Bone marrow (tissue), 2 donors: Measurements from ENCODE around the gene MDFIC.

Experiments used
- DNase-seq, 2 donors: peaks; one replicate each; lab custom pipeline; 2025; lab: John Stamatoyannopoulos, UW

MDFIC gene

DNA sequence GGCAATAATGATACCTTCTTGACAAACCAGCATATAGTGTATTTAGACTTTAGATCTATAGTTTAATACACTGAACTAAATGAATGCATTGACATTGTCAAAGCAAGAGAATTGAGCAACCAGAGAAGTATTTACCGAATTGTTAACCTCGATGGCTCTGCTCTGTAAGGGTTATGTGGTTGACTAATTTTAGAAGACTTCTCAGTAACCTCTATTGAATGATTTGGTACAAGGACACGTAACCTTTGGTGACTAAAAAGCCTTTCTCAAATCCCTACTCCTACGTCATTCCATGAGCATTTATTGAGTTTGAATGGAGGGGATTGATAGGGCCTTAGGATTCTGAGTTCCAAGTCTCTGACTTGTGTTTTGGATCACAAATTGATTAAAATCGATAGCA lies 67.6 kb downstream of the MDFIC start:
- DNase-seq = no peak

DNA sequence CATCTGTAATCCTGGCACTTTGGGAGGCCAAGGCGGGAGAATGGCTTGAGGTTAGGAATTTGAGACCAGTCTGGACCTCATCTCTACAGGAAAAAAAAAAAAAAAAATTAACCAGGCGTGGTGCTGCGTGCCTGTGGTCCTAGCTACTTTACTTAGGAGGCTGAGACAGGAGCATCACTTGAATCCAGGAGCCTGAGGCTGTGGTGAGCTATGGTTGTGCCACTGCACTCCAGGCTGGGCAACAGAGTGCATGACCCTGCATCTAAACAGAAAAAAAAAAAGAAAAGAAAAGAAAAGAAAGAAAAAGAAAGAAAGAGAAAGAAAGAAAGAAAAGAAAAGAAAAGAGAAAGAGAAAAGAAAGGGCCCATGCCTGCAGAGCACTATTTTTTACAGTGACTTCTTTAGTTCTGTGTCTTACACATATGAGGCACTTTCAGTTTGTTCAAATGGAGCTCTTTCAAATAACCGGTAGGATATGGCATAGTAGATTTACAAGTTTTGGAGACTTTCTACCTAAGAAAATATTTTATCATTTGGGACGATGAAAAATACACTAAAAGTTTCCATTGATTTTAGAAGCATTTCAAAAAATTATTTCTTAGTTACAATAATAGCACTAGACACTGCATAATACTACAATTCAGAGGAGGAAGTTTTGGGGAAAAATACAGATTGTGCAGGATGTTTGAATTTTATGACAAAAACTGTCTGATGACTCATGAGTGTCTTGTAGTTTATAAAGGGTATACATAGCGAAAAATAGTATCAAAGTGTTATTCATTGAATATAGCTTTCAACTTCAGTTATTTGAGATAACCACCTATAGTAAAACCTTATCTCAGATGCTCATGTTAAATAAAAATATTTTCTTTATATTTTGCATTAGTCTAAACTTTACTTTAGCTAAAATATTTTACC lies 75.9 kb downstream of the MDFIC start:
- no peak for DNase-seq

DNA sequence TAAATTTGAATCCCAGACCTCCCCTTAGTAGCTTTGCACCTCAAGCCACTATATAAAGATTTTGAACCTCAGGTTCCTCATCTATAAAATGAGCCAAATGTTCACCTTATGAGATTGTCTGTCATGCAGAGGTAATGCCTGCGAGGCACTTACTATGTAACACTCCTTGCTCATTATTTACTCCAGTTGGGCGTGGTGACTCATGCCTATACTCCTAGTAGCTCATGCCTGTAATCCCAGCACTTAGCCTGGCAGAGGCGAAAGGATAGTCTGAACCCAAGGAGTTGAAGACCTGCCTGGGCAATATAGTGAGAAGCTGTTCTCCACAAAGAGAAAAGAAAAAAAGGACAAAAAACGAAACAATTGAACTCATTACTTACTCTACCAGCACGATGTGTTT lies 82.2 kb downstream of the MDFIC start:
- DNase-seq = no peak

DNA sequence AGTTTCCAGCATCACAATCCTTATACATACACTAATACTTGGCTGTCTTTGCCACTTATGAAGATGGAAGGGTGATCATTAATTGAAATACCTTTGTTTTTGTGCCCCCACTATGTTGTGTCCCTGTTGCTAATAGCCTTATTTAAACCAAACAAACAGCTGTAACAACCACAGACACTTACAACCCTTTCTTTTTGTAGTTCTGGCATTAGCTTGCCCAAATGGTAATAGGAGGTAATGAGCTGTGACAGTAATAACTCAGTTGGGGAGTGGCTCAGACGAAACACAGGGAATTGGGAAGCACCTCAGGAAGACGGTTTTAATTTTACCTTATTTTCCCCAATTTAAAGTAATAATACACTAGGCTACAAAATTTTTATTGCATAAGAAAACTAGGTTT lies 83.4 kb downstream of the MDFIC start:
- DNase-seq = no peak

DNA sequence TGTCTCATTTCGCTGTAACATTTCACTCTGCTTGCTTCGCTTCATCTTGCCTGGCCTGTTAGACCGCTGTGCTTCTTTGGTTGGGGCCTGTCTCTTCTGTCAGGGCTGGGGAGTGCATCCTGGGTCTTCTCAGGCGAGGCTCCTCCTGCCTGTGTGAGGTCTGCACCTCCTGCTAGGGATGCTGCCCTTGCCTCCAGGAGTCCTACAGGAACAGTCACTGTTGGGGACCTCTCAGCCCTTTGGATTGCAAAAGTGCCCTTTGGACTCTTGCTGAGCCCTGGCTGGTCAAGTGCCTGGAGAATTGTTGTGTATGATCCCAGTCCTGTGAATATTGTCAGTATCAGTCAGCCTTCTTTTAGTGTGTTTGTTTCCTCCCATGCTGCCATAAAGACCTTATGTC lies 84.1 kb downstream of the MDFIC start:
- DNase-seq = no peak

DNA sequence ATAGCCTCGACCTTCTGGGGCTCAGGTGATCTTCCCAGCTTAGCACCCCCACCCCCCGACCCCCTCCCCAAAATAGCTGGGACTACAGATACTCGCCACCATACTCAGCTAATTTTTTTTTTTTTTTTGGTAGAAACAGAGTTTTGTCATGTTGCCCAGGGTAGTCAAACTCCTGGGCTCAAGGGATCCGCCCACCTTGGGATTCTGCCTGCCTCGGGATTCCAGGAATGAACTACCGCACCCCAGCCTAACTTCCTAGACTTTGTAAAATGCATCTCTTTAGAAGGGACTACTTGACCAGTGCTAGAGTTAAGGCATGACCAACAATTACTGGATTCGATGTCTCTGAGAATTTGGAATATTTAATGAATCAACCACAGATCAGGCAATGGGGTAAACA lies 85.9 kb downstream of the MDFIC start:
- DNase-seq = no peak

DNA sequence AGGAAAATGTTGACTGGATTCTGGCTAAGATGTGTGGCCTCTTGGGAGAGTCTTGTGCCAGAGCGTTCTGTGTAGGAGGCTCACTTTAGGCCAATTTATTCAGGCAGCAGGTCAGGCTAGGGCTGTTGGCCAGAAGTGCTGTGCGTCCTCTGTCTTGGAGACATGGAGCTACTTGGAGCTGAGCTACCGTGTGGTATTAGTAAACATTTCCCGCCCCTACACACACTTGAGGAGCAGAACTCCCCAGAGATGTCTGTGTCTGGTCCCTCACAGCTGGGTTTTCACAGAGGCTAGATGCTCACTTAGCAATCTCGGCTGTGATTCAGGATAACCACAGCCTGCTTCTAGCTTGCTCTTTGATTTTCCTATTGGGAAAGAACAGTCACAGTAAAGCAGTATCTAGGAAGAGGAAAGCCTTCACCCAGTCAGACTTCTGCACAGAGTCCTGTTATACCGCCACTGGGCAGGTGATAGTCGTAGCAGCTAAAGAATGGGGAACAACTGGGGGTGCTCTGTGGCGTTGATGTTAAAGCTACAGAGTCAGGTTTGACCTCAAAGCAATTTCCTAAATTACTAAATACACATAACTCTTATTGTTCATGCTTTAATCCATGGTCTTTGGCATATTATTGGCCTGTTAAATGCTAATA lies 86.7 kb downstream of the MDFIC start:
- no peak for DNase-seq

DNA sequence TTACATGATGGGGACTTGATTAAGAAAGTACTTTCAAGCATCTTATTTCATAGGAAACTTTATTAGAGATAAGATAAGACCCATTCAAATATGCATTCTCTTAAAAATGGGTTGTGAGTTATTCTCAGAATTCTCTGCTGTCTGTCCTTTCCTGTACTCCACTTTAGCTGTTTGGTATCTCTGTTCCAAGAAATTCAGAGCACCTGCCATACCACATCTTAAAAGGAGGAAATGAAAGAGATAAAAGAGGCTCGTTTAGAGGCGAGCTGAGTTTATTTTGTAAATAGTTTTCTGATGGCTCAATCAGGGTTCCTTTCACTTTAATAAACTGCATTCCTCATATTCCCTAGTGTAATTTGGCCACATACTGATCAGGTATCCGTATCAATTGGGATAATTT lies 87.2 kb downstream of the MDFIC start:
- no peak for DNase-seq

DNA sequence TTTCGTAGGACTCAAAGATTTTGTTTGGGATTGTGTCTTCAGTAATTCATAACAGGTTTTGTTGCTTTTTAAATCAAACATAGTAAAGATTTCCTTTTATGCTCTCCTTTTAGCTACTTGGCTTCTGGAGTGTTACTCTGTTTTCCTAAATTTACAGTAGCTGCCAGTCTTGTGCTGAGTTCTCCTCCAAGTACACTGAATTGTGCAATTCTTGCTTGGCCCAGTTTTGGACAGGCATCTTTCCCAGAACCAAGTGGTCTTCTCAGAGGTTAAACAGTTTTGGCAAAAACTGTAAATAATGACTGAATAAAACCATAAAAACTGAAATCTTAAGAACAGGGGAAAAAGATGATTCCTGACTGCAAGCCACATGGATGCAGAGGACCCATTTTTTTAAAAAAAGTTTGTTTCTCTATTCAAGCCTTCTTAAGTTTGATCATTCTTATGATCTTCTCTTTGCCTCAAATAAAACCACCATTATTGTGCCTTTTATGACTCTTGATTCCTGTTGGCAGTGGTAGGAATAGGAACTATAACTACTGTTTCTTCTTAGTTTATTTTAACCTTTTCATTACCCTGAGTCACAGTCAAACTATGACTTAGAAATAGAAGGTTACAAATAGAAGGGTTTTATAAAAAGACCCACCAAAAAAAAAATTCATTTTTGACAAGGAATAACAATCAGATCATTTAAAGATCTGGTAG lies 88.0 kb downstream of the MDFIC start:
- DNase-seq = no peak

DNA sequence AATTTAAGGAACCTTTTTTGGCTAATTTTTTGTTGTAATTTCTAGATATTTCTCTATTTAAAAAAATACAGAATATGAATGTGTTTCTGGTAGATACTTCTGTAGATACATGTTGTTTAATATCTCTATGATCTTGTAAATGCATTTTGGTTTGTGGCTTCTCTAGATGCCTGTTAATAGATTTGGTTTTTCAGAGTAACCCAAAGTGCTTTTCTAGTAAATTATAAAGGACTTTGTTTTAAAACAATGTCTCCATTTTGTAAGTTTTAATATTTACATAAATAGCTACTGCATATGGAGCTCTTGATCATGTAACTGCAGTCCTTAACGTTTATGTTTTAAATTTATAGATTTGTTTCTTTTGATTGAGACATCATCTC lies 88.5 kb downstream of the MDFIC start:
- no peak for DNase-seq

DNA sequence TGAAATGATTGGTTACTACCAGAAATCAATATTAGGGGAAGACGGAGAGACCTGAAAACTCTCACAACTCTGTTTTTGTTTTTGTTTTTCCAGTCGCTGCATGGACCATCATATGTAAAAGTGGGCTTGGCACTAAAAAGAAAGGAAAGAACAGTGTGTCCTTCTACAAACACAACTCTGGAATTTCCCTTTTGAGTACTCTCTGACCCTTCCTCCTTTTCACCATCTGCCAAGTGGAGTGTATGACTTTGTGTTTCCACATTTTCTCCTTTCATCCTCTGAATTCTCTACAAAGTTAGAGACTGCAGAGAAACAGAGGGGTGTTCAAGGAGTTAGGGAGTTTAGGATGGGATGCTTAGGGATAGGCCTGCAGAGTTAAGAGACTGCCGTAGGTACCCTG lies 92.0 kb downstream of the MDFIC start:
- no peak for DNase-seq

DNA sequence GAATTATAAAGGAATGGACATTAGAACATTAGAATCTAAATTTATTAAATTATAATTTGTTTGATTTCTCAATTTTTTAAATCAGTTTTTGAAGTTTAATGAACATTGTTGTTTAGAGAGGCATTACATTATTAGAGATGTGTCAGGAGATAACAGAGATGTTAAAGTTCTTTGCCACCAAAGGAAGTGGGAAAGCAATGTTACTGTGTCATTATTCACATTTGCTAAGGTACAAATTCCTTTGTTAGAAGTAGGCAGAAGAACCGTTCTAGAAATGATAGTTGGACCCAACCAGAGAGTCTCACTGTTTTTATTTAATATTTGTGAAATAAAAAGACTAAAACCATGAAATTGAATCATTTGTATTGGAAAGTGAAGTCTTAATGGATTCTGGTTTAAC lies 92.9 kb downstream of the MDFIC start:
- no peak for DNase-seq

DNA sequence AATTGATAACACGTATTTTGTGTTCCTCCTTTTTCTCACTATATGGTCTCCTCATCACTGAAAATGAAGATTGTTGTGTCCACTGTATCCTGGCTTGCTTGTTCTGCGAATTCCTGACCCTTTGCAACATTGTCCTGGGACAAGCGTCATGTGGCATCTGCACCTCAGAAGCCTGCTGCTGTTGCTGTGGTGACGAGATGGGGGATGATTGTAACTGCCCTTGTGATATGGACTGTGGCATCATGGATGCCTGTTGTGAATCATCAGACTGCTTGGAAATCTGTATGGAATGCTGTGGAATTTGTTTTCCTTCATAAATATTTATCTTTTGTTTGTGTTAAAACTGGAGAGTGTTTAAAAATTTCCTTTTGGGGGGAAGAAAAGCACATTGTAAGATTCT lies 93.7 kb downstream of the MDFIC start:
- DNase-seq = no peak

DNA sequence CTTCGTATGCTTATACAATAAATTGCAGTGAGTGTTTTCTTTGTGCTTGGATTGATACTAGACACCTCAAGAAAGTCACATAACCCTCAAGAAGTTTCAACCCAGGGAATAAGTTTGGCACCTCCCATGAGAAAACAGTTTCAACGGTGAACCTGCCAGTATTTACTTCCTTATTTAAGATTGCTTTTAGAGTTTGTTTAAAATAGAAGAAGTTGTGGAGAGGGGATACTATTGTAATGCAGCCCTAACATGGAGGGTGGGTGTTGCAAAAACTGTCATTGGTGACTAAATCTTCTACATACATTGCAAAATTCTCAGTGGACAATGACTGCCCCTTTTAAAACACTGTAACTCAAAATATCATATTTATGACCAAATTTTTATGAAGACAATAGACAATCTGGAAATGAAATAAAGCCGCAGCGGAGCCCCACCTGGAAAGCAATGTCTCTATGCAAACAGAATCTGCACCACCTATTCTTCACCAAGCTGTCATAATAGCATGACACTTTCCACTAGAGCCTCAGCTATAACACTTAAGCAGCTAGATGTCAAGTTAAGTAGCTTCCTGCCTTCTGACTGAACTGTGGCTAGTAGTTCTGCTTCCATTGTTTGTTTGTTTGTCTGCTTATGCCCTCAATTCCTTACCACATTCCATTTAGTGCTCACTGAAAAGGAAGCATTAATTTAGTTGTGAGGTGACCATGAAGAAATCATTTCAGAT lies 98.2 kb downstream of the MDFIC start:
- peak in 1 of 2 donors; percentile 55 for DNase-seq

DNA sequence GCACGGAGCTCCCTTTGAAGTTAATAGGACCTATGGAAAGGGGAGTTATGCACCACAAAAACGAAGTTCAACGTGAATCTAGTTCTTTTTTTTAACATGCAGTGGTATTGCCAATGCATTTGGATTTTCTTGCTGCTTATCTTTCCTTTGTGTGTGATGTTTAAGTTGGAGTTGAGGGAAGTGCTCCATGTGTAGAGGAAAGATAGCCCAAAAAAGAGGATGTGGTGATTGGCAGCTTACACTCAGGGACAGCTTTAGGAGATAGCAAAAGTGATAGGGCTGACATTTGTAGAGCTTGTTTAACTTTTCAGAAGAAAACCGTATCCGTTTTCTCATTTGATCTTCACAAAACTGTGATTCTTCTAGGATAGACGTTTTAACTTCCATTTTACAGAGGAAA lies 101.3 kb downstream of the MDFIC start:
- peak in 1 of 2 donors; percentile 84 for DNase-seq

DNA sequence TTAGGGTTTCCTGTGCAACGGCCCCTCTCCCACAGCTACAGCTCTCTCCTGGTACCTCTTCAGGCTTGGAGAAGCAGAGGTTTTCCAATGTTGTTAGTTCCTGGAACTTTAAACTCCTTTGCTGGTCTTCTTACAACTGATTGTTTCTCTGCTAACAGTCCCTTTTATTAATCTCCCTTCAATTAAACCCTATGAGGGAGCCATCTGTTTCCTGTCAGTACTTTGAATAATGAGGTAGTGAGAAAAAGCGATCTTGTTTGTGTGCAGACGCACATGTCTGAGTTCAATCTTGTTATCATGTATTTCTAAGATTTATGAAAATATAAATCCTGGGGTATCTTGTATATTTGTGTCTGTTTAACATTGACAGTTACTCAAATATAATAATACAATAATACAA lies 102.4 kb downstream of the MDFIC start:
- DNase-seq = peak in 1 of 2 donors; percentile 68

DNA sequence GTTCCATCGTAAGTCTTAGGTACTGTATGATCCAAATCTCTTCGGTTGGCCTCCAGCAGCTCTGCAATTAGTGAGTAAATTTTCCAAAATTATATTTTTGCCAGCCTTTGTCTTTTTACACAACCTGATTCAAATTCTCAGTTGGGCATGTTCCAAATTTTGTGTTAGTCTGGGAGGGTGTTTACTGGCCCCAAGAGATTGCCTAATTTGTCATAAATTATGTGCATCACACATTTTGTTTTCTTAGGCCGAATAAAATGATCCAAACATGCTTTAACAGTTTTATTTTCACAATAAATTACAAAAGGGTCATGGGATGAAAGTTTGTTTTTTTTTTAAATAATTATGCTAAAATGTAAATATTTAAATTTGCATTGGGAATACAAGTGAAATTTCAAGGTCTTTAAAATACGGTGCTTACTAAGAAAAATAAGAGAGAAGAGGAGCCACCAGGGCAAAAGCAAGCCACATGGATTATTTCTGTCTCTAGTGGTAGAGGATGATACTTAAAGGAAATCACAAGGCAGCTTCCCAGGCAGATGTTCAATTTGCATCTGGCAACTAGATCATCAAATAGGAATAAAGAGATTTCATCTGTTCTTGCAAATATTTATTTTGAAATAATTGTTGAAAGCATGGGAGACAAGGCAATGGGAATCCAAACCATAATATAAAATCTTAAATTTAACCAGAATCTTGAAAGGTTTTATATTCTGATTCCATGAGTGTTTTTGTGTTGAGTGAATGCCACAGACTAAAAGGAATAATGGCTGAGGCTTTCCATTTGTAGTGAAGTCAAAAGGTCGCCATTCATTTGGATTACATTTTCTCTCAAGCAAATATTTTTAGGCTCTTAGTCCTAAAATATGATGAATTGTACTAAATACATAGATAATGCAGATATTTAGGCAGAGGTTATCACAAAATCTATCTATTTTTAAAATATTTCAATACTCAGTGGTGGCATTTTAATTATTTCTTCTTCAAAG lies 111.1 kb downstream of the MDFIC start:
- DNase-seq = no peak

DNA sequence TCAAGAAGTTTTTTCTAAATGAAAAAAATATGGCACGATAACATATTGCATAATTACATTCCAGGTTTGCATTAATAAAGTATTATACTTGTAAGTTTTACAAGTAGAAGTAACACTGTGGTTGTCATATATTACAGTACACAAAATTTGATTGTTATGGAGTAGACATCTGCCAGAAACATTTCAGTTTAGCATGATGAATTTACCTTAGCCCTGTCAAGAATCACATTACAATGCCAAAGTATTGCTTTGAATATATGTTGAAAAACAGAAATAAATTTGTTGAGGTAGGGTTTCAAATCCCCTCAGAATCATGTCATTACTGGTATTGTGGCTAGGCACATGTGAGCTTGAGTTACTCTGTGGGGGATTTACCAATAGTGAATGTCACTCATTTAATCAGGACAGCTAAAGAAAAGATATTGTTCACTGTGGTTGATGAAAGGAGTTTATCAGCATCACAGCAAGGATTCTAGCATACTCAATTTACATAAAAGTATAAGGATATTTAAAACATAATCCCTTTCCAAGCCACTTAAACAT lies 112.1 kb downstream of the MDFIC start:
- DNase-seq = no peak

DNA sequence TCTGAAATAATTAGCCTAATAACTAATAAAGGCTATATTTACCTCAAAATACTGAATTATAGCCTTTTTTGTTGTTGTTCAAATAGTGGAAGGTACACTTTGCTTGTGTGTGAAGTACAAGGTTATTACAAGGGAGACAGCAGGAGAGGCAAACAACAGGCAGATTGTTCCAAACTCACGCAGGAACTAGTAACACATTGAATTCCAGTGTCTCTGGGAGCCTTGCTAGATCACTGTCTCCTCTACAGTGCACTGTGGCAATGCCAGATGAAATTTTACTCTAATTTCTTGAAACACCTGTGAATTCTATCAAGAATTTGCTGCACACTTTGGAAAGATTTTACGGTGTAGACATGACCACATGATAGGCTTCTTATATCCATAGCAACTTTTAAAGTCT lies 112.6 kb downstream of the MDFIC start:
- DNase-seq = no peak

DNA sequence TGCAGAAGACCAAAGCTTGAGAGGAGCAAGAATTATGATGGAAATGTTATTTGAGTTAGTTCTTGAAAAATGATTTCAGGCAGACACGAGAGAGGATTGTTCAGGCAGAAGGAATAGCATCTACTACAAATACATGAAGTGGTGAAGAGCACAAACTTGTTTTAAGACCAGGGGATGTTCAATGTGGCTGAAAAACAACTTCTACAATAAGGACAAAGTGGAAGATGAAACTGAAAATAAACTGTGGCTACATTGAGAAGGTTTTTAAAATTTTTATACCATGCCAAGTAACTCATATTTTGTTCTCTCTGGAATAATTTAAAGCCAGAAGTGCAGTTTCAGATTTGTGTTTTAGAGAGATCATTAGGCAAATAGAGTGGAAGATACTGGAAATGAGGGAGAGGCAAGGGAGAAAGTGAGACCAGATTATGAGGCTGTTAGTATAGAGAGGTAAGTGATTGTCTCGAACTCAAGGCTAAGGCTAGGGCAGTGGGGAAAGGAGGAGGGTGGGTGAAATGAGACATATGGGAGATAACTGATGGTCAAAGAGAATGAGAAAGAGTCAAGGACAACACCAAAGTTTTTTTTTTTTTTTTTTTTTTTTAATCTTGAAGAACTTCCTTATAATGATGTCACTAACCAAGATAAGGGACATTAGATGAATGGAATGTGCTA lies 115.4 kb downstream of the MDFIC start:
- DNase-seq = peak in 1 of 2 donors; percentile 17
